DMS53 treated with DMSO at 0.1 percent for 48 hours (cell line): Measurements from ENCODE around the gene C16orf74.

Experiments
- DNase-seq: peaks from one replicate; lab custom pipeline; 2025; ENCODE audit not compliant: unreplicated experiment; lab: John Stamatoyannopoulos, UW

Gene C16orf74

DNA sequence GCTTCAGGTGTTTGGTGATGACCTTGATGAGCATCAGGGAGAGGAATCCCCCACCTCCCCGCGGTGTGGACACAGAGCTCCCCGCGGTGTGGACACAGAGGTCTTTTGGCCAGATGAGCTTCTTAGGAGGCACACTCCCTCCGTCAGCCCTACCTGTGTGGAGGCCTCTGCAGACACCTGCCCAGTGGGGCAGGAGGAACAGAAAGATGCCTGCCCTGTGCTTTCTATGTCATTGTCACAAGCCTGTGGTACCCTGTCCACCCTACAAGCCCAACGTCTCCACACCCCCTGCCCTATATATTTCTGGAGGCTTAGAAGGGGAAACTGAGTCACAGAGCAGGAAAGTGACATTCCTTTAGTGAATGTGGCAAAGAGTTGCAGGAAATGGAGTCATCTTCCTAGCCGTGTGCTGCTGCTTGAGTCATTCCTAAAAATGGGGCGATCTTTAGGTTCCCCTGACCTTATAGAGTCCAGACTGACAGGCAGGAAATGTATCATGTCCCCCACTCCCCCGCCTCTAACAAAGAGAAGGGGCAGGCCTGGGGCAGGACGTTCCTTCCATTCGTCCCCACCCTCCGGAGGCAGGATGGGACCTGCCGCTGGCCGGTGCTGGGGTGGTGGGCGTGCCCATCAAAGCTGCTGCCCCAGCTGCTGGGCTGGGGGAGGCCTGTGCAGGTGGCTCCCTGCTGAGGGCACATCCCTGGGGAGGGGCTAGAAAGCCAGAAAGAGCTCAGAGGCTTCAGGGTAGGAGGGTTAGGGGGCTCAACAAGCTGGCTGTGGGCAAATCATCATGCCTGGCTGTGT is 1.0 kb upstream of the C16orf74 start:
- DNase-seq = no peak

DNA sequence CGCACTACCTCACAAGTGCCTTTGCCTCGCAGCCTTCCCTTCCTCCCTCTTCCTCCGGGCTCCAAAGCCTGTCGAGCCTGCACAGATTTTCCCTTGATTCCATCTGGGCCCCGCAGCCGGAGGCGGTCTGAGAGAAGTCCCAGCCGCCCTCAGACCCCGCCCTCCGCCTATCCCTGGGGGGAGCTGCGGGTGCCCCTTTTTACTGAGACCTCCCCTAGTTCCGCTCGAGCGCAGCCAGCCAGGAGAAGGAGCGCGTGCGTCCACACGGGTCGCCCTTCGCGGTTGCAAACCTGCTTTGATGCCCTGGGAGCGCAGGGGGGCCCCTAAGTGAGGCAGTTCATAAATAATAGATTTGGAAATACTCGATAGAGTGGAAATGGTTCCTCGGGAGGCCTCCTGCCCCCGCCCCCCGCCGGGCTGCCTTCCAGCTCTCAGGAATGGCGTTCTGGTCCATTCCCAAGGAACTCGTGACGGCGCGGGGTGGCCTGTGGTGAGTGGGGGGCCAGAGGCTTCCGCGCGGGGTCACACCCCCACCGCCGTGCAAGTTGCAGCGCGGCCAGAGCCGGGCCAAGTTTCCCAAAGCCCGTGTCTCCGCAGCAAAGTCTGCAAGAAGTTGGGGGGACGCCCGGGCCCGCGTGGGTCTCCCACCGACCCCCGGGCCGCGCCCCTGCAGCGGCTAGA is 610 bp downstream of the C16orf74 start:
- DNase-seq = no peak

DNA sequence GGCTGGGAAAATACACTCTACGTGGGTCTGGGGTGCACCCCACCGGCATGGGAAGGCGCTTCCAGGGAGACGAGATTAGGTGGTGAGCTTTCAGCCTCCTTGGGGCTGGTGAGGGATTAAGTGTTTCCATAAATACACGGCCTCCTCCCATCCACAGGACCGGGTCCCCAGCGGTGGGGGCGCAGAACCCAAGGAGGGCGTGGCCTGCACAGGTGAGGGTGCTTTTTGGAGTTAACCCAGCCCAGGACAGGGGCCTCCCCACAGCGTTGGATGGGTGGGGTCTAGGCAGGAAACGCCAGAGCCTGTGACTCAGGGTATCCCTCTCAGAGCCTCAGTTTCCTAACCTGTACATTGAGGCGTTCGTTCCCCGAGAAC is 1.1 kb downstream of the C16orf74 start:
- no peak for DNase-seq

DNA sequence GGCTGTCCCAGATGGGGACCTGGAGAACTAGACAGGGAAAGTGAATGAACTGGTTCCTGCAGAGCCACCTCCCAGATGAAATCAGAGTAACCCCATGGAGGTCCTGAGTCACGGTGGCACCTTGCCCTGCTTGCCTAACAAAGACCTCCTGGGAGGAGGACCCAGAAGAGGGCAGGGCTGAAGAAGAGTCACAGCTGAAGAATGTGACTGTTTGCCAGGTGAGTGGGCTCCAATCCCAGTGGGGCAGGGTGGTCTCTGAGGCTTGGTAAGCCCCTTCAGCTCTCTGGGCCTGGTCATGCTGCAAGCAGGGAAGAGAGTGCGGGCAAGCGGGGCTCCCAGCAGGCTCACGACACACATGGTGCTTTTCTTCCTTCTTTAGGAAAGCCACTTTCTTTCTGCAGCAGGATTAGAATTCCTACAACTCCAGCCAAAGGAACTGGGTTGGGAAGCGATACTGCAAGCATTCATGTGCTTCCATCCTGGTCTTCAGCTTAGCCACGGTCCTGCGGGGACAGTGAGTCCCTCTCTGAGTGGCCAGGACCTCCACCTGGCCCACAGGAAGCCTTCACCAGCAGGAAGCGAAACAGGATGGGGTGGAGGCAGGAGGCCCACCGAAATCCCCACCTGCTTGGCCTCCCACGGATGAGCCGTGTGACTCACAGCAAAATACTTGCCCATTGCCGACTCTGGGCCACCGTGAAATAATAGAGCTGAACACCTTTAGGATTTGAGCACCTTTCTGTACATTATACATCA is 4.3 kb downstream of the C16orf74 start:
- DNase-seq = no peak

DNA sequence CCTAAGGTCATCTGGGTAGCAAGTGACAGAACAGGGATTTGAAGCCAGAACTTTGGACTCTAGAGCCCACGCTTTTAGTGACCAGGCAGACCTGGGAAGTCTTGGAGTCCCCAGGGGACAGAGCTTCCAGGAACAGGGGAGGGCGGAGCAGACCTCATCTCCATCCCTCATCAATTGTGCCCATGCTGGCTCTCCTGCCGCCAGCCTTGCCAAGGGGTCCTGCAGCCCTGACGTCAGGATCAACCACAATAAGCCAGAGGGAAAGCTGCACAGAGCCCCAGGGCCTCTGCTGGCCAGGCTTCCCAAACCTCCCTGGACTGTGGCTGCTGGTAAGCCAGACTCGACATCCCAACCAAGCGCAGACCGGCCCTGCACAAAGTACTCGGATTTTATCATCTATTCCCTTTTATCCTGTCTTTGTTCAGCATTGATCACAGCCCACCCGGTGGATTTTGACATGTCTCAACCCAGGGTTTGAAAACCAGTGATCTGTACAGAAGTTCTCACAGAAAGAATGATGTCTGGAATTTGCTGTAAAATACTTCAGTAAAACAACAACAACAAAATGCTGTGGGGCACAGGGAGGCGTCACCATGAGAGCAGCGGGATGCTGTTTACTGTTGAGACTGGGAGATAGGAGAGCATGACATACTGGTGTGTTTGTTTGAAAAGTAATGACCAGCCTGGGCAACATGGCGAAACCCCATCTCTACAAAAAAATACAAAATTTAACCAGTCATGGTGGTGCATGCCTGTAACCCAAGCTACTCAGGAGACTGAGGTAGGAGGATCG is 11.8 kb downstream of the C16orf74 start:
- DNase-seq = no peak

DNA sequence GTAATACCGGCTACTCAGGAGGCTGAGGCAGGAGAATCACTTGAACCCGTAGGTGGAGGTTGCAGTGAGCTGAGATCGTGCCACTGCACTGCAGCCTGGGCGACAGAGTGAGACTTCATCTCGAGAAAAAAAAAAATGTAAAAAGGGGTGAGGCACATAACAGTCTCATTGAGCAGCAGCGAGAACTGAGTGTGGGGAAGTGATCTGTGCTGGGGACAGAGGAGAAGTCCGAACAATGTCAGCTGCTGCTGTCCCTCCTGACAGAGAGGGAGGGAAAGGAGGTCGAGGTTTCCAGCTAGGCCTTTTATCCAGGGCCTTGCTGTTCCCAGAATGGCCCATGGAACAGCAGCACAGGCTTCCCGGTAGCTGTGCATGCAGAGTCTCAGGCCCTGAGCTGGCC is 14.0 kb downstream of the C16orf74 start:
- DNase-seq = no peak

DNA sequence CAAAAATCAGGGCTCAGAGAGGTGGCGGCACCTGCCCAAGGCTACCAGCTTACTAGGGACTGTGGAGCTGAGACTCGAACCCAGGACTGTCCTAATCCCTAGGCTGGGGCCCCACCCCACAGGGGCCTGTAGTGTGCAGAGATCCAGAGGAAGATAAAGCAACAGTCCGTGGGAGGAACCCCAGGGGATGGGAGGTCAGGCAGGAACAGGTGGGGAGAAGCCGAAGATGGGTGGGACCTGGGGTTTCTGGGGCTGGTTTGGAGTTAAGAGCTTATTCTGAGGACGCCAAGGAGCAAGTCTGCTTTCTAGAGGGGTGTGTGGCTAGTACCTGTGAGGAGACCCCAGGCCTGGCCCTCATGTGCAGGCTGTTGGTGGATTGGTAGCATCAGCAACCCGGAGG is 14.9 kb downstream of the C16orf74 start:
- DNase-seq = no peak

DNA sequence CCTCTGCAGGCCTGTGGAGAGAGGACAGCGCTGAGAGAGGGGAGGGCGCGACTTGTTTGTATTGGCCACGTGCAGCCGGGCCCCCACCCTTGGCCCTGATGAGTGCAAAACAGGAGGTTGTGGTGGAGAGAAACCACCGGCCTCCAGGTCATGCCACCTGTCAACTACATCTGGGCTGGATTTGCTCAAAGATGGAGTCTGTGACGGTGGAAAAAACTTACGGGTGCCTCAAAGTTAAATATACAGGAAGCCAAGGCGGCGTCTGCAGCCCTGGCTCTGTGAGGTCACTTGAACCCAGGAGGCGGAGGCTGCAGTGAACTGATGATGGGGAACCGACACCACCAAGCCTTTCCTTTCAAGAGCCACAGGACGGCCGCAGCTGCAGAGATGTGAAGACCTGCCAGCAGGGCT is 15.7 kb downstream of the C16orf74 start:
- no peak for DNase-seq

DNA sequence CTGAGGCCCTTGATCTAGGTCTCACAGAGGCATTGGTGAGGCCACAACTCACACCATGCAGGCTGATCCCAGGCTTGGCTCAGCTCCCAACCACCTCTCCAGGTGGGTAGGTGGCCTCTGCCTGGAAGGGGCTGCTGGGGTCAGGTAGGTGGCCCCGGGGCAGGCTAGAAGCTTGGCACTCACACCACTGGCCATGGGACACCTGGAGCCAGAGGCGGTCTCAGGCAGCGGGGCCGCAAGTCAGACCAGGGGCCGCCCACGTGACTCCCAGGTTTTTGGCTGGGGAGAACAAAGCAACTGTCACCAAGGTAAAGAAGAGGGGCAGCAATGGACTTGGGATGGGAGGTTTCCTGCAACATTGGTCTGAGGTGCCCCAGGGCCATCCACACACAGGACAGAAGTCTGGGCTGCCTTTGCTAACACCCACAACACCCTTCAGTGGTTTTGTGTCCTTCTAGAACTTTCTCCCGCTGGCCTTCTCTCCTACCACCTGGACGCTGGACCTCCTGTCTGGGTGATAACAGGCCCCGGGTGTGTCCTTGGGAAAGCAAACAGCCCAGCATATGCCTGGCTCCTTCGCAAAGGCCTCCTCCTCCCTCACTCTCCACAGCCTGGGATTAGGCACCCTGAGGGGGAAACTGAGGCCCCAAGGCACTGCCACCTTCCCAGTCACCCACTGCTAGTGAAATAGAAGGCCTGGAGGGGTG is 16.4 kb downstream of the C16orf74 start:
- DNase-seq = no peak

DNA sequence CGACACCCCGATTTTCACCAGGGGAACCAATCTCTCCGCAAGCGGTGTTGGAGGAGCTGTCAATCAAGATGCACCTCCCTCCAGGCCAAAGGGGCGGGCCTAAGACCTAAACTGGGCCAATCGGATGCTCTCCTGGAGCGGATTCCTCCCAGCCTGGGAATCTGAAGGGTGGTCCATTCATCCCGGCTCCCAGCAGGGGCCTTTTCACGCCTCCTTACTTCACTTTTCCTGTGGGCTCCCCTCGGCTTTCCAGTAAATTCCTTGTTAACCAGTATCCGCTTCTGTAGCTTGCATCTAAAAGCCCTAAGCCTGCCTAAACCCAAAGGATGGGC is 17.1 kb downstream of the C16orf74 start:
- DNase-seq = no peak

DNA sequence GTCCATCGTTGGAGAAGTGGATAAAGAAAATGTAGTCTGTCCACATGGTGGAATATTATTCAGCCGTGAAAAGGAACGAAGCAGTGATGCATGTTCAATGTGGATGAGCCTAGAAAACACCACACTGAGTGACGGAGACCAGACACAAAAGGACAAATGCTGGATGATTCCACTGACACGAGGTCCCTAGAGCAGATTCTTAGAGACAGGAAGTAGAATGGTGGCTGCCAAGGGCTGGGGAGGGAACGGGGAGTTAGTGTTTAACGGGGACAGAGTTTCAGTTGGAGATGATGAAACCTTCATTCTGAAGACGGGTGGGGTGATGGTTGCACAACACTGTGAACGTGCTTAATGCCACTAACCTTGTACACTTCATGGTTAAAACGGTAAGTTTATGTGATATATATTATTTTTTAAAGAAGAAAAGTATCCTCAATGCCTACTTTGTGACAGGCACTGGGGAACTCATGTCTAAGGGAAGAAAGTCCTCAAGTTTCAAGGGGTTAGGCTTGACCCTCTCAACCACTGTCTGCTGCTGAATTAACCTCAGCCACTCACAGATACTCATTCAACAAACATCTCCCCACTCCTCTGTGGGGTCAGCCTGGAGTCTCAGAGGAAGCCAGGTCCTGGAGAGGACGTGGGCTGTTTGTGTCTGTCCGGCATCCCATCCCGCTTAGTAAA is 17.6 kb downstream of the C16orf74 start:
- no peak for DNase-seq

DNA sequence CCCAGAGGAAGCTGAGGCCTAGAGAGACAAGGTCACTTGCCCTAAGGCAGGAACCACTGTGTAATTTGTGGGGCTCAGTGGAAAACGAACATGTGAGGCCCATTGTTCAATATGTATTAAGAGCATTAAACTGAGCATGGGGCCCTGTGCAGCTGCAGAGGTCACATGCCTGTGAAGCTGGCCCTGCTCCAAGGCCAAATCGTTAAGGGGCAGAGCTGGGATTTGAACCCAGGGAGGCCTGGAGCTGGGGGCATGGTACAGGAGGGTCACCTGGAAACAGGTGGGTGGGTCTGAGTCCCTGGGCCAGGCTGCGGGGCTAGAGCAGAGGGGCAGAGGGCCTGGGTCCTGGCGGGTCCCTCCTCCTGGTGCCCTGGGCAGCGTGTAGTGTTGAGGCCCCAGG is 19.7 kb downstream of the C16orf74 start:
- DNase-seq = no peak

DNA sequence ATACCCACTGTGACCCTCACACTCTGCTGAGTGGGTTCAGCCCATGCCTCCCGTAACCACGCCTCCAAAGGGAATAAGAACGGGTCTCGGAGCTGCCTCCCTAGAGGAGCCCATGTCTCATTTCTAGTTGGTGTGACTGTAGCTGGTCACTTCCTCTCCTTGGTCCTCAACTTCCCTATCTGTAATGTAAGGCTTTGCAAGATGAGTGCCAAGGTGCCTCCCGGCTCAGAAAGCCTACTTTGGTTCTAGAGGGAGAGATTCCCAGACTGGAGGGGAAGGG is 20.8 kb downstream of the C16orf74 start:
- DNase-seq = no peak

DNA sequence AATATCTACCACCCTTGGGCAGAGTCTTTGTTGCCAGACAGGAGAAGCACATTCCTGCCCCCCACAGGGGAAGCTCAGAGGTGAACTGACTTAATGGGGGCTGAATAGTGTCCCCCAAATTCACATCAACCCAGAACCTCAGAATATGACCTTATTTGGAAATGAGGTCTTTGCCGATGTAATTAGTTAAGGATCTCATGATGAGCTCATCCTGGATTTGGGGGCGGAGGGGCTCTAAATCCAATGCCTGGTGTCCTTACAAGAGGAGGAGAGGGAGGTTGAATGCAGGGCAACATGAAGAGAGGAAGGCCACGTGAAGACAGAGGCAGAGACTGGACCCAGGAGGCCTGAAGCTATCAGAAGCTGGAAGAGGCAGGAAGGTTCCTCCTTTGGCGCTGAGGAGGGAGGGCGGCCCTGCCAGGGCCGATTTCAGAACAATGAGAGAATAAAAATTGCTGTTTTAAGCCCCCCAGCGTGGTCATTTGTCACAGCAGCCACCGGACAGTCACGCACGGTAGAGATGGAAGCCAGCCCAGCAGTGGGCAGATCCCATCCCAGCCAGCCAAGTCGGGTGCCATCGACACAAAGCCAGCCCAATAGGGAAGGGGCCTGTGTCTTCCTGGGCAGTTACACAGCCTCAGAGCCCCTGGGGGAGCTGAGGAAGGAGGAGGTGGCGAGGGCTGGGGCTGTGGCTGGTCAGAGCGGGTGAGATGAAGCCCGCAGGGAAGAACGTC is 21.3 kb downstream of the C16orf74 start:
- DNase-seq = no peak

DNA sequence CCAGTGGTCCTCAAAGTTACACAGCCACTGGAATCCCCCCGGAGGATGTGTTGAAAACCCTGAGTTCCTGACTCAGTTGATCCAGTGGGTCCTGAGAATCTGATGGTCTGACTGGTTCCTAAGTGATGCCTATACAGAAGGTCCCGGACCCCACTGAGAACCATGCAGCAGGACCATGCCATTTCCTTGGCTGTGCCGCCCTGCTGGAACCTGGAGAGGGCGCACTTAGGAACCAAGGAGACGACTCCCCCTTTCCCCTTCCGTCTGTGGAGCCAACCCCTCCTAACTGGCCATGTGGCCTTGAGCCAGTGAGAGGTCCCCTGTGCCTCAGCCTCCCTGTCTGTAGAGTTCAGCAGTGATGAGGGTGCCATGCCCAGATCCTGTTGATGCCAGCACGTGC is 22.0 kb downstream of the C16orf74 start:
- no peak for DNase-seq

DNA sequence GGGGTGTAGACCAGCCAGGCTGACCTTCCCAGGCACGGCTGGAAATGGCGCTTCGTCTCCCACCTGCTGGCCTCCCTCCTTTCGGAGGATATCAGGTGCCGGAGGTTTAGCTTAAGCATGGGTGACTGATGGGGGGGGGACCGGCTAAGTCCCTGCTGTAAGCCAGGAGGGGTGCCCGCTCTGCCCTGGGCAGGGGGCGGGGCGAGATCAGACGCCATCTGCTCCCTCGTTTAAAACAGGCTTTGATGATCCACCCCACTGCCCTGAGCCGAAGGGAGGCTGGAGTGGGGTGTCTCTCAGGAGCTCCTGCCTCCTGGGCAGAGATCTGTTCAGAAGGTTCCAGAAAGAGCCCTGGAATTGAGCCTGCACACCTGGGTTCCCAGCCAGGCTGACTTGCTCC is 26.0 kb downstream of the C16orf74 start:
- no peak for DNase-seq

DNA sequence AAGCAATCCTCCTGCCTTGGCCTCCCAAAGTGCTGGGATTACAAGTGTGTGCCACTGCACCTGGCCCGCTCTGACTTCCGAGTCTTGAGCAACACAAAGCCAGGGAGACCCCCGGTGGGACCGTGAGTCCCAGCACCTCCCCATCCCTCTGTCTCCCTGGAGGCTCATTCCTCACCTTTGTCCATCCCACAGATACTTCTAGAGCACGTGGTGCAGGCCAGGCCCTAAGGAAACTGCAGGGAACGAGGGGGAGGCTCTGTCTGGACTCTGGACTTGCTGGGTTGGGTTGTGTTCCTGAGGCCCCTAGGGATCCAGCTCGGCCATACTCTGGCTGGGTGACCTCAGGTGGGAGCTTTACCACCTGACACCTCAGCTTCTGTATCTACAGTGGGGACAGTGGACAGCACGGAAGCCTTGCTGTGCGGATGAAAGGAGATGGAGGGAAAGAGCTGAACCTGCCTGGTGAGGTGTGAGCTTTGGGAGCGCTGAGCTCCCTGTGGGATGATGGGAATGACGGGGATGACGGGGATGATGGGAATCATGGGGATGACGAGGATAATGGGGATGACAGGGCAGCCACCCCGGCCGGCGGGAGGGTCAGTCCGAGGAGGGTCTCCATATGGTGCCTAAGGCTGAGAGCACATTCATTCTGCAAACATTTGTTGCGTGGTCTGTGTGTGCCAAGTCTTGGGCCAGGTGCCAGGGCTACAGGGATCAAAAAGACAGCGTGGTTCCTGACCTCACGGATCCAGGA is 26.6 kb downstream of the C16orf74 start:
- DNase-seq = no peak

DNA sequence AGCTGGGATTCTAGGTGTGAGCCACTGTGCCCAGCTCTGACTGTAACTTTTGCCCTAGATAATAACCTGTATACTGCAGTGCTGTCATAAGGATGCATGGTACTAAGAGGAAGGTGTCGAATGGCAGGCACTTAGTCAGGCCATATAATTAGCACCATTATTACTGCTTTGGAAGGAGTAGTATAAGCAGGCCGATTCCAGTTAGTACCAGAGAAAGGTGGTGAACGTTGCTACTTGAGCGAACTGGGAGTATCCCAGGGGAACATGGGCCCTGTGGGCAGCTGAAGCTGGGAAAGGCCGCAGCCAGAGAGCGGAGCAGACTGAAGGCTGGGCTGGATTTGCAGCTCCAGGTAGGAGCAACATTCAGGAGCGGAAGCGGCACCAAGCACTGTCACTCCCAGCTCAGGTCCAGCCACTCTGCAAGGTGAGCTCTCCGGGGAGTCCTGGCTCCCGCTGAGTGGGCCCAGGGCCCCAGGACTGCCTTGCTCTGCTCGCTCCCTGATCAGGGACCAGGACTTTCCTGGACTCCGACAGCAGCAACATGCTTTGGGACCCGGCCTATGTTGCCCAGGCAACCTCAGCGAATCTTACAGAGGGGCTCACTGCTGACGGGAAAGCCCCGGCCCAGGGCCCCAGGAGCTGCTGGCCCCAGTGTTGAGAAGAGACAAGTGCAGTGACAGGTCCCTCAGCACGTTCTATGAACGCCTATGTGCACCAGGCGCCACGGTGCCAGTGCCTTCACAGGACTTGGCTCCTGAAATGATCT is 28.6 kb downstream of the C16orf74 start:
- no peak for DNase-seq
